GM18868 (cell line): Measurements from ENCODE around the gene RIPK4.

Experiments
- ATAC-seq: cut with Tn5 transposase; IDR thresholded peaks from one replicate; pipeline ENCODE4 v1.9.1; 2021; ENCODE audit warnings: mild to moderate bottlenecking, moderate library complexity; ENCODE audit not compliant: unreplicated experiment

Gene RIPK4

DNA sequence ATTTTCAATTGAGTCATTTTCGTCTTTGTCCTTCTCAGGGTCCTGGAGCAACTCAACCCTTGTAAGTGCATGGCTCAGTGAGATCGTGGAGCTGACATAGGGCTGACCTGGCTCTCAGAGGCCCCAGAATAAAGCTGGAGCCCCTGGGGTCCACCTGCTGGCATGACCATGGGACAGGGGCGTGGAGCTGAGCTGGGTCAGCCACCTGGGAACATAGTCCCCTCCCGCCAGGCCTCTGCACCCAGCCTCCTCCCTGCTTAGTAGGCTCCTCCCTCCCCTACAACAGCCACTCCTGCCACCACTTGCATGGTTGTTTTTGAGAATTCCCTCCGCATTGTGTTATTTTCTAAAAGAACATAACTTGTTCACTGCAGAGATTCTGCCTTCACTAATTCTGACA, 3.1 kb upstream of the RIPK4 start:
- ATAC-seq = no peak

DNA sequence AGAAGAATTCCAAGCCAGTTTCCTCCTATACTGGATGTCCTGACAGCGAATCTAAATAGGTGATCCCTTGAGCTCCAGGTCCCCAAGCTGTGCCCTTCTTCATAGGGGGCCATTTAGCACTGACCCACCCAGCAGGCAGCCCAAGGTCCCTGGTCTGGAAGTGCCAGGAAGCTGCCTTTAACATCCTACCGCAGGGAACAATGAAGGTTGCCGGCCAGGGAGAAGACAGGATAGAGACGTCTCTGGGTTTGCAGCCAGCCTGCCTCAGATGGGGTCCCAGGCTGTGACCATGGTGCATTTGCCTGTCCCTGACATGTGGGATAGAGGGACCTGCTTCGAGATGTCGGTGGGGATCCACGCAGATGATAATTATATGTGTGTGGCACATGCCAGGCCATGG, 2.7 kb upstream of the RIPK4 start:
- no peak for ATAC-seq

DNA sequence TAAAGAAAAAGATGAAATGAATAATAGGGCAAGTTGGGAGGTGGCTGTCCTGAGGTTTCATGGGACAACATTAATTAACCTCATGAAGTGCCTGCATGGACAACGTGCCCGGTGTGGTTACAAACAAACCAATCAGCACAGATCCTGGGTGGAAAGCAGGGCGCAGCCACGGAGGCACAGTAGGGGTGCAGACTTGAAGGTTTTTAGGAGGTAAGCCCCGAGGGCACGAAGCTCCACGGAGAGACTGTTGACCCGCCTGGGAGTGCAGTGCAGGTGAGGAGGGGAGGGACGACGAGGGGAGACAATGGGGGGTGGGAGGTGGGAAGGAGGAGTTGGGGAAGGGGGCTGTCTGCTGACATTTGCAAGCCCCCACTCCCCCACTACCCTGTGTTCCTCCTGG, 2.3 kb upstream of the RIPK4 start:
- ATAC-seq = no peak

DNA sequence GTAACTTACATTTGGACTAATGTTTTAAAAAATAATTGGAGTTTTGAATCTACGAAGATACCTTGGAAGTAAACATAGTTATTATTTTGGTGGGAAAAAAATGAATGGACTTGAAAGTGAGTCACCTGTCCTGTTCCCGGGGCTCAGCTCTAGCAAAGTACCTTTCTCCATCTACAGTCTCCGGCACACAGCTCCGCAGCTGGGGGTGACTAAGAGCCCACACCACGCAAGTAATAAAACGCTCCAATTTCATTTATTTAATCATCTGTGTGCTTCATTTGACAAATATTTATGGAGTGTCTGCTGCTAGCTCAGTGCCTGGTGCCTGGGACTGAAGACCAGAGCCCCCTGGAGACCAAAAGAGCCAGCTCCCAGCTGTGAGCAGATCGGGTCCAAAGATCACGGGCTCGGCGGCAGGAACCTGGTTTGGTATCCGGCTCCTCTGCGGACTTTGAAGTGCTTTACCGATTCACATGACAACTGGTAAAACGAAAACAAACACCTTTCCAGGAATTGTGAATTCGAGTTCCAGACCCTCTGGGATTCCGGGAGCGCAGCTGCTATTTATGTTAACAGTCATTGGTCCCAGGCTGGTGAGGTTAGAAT, 1.7 kb upstream of the RIPK4 start:
- ATAC-seq = no peak

DNA sequence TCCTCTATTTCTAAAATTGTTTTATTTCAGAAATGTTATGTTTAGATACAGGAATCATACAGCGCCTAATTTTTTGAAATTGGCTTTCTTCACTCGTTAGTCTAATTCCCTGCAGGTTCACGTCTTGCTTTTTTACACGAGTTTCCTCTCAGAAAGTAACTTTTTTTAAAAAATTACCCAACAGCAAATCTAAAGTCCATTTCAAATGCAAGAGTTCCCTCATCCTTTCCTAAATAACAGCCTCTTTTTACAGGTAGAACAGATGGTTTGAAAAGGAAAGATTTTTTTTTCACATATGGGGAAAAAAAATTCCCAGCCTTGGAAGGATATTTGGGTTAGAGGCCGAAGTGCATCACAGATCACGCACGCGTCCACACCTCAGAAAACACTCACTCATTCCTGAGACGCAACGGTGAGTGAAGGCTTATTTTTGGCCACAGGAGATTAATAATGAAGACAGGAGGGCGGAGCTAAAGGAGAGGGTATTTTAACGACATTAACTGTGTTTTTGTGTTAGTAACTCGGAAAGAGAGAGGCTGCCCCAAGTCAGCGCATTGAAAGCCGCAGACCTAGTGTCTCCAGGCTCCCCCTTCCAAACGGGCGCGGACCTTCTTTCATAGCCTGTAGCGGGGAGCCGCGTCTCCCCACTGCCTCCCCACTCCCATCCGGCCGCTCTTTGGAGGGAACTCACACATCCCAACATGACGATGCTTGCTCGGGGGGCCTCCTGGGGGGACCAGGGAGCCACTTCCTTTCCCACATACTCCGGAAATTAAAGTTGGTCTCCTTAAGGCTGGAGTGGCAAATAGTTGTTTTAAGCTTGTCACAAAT, 969 bp upstream of the RIPK4 start:
- ATAC-seq = no peak

DNA sequence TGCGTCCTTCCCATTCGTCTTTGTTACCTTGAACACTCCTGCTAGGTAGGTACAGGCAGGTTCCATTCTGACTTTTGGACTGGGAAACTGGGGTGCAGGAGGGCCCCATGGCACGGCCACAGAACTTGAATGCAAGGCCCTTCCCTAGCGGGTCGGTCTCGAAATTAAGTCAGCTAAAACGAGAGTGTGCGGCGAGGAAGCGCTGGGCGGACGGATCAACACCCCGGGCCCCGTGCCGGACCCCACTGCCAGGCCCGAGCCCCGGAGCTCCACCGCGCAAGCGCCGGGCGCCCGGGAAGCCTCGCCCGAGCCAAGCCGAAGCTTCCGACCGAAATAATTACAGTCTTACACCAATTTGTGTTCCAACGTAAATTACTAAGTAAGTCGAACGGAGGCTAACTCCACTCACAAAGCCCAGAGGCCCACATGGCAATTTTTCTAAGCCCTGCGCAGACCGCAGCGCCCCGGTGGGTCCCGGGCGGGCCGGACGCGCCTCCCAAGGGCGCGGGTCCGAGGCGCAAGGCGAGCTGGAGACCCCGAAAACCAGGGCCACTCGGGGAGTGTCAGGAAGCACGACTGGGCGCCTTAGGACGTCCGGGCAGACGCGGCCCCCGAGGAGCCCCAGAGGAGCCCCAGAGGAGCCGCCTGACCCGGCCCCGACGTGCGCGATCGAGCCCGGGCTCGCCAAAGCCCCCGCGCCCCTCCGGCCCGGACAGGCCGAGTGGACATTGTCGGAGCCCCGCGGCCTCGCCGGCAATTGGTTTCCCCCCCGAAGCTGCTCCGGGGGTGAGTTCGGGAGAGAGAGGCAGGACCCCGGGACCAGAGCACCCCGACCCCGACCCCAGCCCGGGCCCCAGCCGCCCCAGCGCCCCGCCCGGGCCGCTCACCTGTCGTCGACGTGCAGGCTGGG, 624 bp downstream of the RIPK4 start:
- ATAC-seq = no peak

DNA sequence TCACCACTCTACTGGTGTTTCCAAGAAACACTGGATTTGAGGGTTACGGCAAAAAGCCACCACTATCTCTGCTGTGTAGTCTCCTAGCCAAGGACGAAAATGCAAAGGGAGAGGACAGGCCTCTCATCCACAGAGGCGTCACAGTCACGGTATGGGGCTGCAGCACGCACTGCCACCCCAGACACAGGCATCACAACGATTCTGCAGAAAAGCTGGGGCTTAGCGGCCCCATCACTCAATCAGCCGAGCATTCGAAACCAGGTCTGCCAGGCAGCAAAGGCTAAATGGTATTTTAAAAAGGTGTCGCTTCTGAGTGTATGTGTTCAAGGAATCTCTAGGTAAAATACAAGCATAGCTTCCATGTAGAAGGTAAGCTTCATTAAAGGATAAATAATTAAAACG, 1.4 kb downstream of the RIPK4 start:
- no peak for ATAC-seq

DNA sequence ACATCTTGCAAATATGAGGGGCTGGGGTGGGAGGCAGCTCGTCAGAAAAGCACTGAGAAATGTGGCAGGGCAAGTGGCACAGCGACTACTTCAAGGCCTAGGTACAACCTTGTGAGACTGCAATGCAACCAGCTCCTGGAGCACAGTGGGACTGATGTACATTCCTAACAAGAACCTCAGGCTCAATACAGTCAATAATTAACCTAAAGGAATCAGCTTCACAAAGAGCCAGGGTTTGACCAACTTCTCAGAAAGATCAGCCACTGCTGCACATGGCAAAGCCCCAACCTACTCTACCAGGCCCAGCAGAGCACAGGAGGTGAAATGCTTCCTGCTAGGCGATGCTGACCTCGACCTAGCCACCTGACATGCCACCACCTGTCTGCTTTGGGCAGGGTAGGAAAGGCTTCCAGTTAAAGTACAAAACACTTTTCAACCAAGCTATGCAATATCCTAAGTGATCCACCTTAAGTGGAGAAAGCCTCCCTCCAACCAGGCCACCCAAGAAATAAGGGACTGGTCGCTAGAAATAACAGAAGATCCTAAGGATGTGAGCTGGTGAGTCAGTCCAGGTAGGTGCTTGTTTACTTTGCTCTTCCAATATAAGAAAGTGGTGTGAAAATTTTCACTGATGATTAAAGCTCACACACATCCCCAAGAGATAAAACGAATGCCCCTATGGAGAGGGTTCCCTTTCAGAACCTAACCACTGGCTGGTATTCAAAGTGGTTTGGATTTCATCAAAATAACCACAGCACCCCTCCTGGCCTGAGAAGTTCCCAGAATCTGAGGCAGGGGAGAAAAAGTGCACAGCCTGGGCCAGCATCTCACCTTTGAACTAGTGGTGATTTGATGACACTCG, 2.1 kb downstream of the RIPK4 start:
- no peak for ATAC-seq

DNA sequence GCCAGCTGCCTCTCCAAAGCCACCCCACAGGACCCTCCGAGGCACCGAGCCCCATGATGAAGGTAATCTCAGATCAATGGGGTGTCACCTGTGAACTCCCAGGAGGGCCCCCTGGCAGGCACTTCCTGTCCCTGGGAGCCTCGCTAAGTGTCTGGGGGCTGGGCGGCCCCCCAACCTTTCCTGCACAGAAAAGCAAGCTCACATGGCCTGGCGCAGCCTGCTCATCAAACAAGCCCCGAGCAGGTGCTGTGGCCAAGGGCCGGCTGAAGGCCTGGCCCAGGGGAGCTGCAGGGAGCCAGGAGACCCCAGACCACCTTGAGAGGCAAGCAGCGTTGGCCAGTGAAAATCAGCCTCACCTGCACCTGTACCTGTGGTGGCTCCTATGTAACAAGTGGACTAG, 2.9 kb downstream of the RIPK4 start:
- ATAC-seq = no peak

DNA sequence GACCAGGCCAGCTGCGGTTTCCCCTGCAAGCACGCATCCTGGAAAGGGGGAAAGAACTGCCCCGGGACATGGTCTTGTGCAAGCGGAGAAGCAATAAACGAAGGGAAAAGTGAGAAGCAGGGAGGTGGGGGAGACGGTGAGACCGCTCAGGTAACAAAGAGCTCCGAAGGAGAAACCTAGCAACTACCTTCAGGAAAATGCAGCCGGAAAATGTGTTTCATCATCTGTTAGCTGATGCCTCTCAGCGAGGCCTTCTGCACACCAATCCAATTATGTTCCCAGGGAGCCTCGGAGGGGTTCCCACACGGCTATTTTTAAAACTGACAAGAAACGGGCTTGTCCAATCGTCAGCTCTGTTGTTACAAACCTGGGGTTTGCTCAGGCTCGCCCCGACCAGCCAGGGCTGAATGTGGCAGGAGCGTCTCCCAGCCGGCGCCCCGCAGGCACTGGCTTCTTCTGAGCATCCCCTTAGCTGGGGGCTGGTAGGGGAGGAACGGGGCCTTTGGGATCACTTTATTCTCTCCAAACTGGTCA, 3.4 kb downstream of the RIPK4 start:
- no peak for ATAC-seq

DNA sequence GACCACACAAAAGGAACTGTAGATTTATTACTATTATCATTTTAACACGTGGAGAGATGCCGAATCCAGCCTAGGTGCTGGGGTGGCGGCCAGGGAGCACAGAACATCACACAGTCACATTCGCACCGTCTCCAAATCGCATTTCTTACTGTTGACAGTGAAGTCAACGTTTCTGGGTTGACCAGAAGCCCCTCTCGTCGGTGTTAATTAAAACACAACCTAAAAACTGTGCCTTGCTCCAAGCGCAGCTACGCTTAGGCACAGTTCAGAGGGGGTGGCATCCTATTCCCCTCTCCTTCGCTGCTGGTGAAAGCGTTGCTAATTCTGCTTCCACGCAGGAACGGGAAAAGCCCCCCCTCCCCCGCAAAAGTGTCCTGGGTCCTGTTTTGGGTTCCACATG, 4.1 kb downstream of the RIPK4 start:
- no peak for ATAC-seq

DNA sequence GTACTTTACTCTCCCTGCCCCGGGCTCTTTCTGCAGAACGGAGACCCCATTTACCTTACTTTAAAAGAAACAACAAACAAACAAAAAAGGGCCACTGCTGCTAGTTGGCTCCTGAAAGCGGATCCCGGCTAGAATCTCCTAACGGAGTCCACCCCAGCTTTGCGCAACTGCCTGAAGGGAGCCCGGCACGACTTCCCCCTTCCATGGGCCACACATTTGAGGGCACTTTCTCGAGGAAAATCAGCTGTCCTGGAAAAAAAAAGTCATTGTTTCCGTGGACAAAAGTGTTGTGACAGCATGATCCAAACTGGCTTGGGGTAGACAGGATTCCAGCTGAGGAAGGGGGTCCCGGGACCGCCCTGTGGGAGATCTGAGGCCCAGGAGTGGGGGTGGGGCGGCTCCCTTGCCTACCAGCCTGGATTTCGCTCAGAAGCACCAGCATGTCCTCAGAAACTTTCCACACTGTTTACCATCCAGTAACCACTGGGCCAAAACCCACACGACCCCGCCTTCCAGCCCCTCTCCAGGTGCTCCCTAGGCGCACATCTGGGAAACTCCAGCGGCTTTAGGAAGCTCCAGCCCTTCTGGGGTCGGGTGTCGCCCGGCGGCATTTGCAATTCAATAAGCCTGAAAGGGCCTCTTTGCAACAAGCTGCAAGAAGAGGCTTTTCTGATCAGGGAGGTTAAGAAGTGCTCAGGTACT, 4.8 kb downstream of the RIPK4 start:
- no peak for ATAC-seq

DNA sequence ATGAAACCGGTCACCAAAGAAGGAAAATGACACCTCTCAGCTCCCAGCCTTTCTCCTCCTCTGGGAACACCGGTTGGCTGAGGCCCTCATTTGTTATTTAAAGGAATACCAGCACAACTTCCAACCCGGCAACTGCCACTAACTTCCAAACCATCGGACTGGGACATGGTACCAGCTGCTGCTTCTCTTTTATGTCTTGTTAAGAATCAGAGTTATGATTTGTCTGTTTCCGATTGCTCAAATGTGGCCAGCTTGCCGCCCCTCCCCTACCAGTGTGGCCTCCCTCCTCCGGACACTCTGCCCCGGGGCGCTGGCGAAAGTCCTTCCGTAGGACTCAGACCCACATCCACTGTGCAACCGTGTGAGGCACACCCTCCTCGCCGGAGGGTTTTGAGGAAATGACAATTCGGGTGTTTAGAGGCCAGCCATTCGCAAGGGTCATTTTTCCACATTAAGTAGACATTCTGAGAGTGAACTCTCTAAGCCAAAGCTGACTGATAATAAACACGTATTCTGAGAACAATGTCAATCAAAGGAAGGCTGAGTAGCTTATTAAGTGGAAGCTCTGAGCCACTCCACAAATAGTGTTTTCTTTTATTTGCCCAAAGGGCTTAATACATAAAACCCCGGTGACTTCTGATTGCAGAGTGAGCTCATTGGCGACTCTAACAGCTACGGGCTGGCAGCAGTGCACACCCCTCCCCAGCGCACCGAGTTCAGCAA, 5.5 kb downstream of the RIPK4 start:
- no peak for ATAC-seq

DNA sequence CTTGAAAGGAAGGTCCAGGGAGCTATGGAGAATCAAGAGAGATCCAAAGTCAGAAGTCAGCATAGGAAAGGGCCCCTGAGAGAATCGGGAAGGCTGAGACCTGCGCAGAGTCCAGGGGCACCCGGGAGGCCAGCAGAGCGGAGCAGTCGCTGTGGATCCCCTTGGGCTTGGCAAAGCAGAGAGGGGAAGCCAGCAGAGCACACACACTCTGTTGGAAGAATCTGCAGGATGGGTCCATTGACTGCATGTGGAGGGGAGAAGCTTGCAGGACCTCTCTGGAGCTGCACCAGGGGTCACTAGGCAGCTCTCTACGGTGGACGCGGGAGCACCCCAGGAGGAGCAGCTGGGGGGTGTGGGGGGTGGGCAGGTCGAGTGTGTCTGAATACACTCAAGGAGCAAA, 6.4 kb downstream of the RIPK4 start:
- ATAC-seq = no peak

DNA sequence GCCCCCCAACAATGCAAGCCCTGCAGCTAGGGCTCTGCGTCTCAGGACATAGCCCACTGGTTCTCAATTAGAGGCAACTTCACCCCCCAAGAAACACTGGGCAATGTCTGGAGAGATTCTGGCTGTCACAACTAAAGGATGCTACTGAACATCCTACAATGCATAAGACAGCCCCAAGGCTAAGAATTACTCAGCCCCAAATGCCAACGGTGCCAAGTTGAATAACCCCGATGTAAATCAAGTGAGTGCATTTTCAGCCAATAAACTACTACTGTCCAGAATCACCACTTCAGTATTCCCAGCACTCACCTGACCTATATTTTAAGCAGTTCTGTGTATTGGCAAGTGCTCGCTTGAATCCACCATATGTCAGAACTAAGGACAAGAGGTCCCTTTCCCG, 6.9 kb downstream of the RIPK4 start:
- ATAC-seq = no peak

DNA sequence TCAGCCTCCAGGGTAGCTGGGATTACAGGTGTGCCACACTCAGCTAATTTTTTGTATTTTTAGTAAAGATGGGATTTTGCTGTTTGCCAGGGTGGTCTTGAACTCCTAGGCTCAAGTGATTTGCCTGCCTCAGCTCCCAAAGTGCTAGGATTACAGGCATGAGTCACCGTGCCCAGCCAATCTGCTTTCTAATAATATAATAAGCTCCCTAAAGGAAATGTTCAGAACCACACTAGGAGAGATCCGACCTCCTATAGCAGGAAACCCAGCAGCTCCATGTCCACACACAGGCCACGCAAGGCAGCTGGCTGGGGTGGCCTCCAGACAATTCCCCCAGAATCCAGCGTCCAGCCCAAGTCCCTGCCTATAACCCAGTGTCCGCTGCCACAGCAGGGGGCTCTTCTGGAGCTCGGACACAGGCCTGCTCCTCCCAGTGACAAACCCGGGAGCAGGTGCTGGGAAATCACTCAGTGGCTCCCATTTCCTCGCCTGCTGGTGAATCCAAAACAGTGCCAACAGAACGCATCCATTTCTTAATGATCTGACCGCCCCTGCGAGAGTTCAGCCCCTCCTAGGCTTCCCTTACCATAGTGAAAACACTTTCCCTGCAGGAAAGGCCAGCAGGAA, 7.5 kb downstream of the RIPK4 start:
- ATAC-seq = no peak

DNA sequence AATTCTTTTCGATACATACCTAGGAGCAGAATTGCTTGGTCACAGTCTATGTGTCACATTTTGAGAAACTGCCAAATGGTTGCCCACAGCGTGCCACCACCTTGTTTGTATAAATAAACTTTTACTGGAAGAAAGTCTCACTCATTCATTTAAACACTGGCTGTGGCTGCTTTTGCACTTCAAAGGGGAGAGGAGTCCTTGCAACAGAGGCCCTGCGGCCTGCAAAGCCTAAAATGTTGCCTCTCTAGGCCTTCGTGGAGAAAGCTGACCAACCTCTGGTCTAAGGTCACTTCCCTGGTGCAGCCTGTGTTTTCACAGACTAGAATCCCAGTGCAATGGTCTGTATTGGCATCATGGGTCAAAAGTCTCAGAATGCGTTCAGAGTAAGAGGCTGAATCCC, 8.3 kb downstream of the RIPK4 start:
- ATAC-seq = no peak

DNA sequence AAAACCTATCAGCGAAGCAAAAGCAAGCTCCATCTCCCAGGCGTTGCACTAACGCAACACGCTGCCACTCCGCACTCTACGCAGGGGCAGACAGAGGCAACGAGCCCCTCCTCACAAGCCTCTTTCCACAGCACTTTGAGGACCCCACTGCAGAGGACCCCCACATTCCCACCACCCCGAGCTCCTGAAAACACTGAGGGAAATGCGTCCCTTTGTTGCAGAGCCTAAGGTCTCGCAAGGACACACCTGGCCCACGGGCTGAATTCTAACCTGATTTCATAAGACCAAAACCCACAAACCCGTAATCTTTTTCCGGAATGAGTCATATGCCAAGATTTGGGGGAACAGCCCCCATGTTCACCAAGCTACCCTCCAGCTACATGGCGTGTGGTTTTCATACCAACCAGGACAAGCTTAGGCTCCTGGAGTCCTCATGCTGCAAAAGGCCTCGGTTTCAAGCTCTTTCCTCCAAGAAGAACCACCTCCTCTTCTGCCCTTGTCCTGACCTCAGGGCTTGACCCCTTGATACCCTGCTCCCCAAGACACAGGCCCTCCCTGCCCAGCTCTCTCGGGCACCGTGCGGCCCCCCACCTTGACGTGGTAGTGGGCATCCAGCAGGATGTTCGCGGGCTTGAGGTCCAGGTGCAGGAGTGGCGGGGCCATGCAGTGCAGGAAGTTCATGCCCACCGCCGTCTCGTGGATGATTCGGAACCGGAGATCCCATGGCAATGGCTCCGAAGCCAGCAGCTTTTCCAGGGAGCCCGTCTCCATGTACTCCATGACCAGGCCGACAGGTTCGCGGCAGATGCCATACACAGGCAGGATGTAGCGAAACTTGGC, 10.7 kb downstream of the RIPK4 start:
- no peak for ATAC-seq
